MM.1S (cell line): ENCODE data around the gene ADAMTS7.
"Not testable (repeated sequence)": the region's sequence is repeated elsewhere in the genome, so short reads cannot be mapped to it uniquely, and the experiment has no call there.

Experiments
- EZH2 ChIP-seq: fragments of 300-600 bp; sonication (generic); optimal IDR thresholded peaks from 2 replicates; pipeline ENCODE3; 2017; ENCODE audit warnings: low read depth, mild to moderate bottlenecking, antibody characterized with exemption, low read length, mixed read lengths
- EZH2phosphoT487 ChIP-seq: fragments of 300-600 bp; sonication (generic); IDR thresholded peaks from 2 replicates; pipeline ENCODE4 v1.6.1; 2018; ENCODE audit warnings: antibody characterized with exemption, low read length
- TF ChIP-seq, protein P1 (sequence below): fragments of 300-600 bp; sonication (generic); IDR thresholded peaks from 2 replicates; pipeline ENCODE4 v1.5.1; 2016; ENCODE audit warnings: antibody characterized with exemption, low read length, mixed read lengths

DNA sequence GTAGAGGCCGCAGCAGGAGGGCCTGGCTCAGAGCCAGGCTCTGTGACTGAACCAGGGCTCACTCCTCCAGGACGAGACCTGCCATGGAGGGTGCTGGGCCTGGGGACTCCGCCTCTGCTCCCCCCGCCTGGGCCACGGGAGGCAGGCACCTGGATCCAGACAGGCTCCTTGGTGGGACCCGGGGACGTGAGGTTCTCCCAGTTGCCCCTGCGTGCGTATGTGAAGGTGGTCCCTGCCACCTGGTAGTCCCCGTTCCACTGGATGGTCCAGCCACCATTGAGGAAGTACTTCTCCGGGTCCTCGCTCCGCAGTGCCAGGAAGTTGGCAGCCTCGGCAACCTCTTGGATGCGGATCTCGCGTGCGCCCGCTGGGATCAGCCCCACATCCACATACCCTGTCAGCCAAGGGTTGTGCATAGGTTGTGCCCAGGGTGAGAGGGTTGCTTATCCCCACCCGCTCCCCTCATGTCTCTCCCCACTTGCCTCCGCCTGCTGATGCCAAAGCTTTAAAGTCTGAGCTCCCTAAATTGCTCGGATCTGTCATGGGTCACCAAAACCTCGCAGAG lies 39.7 kb downstream of the ADAMTS7 start:
- TF ChIP-seq, protein P1, sequence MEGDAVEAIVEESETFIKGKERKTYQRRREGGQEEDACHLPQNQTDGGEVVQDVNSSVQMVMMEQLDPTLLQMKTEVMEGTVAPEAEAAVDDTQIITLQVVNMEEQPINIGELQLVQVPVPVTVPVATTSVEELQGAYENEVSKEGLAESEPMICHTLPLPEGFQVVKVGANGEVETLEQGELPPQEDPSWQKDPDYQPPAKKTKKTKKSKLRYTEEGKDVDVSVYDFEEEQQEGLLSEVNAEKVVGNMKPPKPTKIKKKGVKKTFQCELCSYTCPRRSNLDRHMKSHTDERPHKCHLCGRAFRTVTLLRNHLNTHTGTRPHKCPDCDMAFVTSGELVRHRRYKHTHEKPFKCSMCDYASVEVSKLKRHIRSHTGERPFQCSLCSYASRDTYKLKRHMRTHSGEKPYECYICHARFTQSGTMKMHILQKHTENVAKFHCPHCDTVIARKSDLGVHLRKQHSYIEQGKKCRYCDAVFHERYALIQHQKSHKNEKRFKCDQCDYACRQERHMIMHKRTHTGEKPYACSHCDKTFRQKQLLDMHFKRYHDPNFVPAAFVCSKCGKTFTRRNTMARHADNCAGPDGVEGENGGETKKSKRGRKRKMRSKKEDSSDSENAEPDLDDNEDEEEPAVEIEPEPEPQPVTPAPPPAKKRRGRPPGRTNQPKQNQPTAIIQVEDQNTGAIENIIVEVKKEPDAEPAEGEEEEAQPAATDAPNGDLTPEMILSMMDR: not testable (repeated sequence)
- TF ChIP-seq EZH2phosphoT487, EZH2: not testable (repeated sequence)
